K562 (cell line): ENCODE results near the gene CYB5D1. TPM values are rescaled to one million over a fixed set of nuclear protein-coding genes. Genes with fewer than 3 reads are reported as not detected.

Experiments
- DACH1 ChIP-seq: fragments of 450-650 bp; IDR thresholded peaks from 2 replicates; pipeline ENCODE4 v1.6.1; 2018; ENCODE audit not compliant: partially characterized antibody
- DPF2 ChIP-seq: fragments of 450-650 bp; IDR thresholded peaks from 2 replicates; pipeline ENCODE4 v1.6.1; 2016
- GTF2E2 ChIP-seq: fragments of 200-800 bp; sonication (Bioruptor generic); IDR thresholded peaks from 2 replicates; pipeline ENCODE4 v1.6.1; 2016; ENCODE audit warnings: missing genetic modification characterization, missing compliant biosample characterization
- HDGF ChIP-seq: fragments of 450-650 bp; IDR thresholded peaks from 2 replicates; pipeline ENCODE4 v1.6.1; 2016
- HINFP ChIP-seq: fragments of 450-650 bp; conservative IDR thresholded peaks from 2 replicates; pipeline ENCODE4 v1.6.1; 2016; ENCODE audit warnings: missing genetic modification characterization, low read depth, mild to moderate bottlenecking, control low read depth, missing compliant biosample characterization
- LCOR ChIP-seq: sonication (generic); formaldehyde crosslinking; IDR thresholded peaks from 2 replicates; pipeline ENCODE4 v1.8.0; 2022; ENCODE audit warnings: mild to moderate bottlenecking, missing genetic modification reagents
- MEIS2 ChIP-seq: fragments of 450-650 bp; IDR thresholded peaks from 2 replicates; pipeline ENCODE4 v1.6.1; 2014; ENCODE audit warnings: mild to moderate bottlenecking; ENCODE audit not compliant: partially characterized antibody
- NFATC3 ChIP-seq: fragments of 450-650 bp; IDR thresholded peaks from 2 replicates; pipeline ENCODE4 v1.6.1; 2017; ENCODE audit warnings: mild to moderate bottlenecking
- NFRKB ChIP-seq: fragments of 450-650 bp; IDR thresholded peaks from 2 replicates; pipeline ENCODE4 v1.6.1; 2016; ENCODE audit warnings: low read depth
- PKNOX1 ChIP-seq: fragments of 450-650 bp; IDR thresholded peaks from 2 replicates; pipeline ENCODE4 v1.6.1; 2016
- PML ChIP-seq: IDR thresholded peaks from 2 replicates; pipeline ENCODE4 v1.6.1; 2012; ENCODE audit warnings: low read length, inconsistent platforms
- RNF219 ChIP-seq: fragments of 250-450 bp; sonication (Bioruptor Pico); IDR thresholded peaks from 2 replicates; pipeline ENCODE4 v1.5.0; 2022; ENCODE audit warnings: mild to moderate bottlenecking
- SMAD1 ChIP-seq: fragments of 150-350 bp; IDR thresholded peaks from 2 replicates; pipeline ENCODE4 v1.6.1; 2014; ENCODE audit warnings: low read length, low read depth; ENCODE audit not compliant: partially characterized antibody
- SOX6 ChIP-seq: fragments of 450-650 bp; IDR thresholded peaks from 2 replicates; pipeline ENCODE4 v1.6.1; 2014; ENCODE audit warnings: mild to moderate bottlenecking
- TBP ChIP-seq: optimal IDR thresholded peaks from 2 replicates; pipeline ENCODE3; 2011; ENCODE audit warnings: low read depth, low read length, improper control_type of control experiment
- XRCC3 ChIP-seq: fragments of 450-650 bp; IDR thresholded peaks from 2 replicates; pipeline ENCODE4 v1.6.1; 2017; ENCODE audit warnings: mild to moderate bottlenecking, moderate library complexity
- ZNF217 ChIP-seq: sonication (generic); formaldehyde crosslinking; IDR thresholded peaks from 2 replicates; pipeline ENCODE4 v1.8.0; 2022; ENCODE audit warnings: mild to moderate bottlenecking, missing genetic modification reagents
- ZNF707 ChIP-seq: fragments of 250-450 bp; sonication (Bioruptor Pico); conservative IDR thresholded peaks from 2 replicates; pipeline ENCODE4 v1.8.0; 2022; ENCODE audit warnings: inconsistent platforms, mild to moderate bottlenecking, moderate library complexity
- ZNF76 ChIP-seq: fragments of 250-450 bp; sonication (Bioruptor Pico); IDR thresholded peaks from 2 replicates; pipeline ENCODE4 v1.4.0; 2020; ENCODE audit warnings: mild to moderate bottlenecking, moderate library complexity, borderline replicate concordance
- ZSCAN32 ChIP-seq: fragments of 450-650 bp; formaldehyde crosslinking; IDR thresholded peaks from 2 replicates; pipeline ENCODE4 v1.4.0; 2020; ENCODE audit warnings: mild to moderate bottlenecking, moderate library complexity
- polyA plus RNA-seq, 8 experiments: library from polyadenylated mRNA; depleted of rRNA in 4 of 8; stranded (reverse) in 5 of 8; unstranded in 3 of 8; fragments of >200 nt; fragmentation: Nextera tagmentation in 2 of 8; fragmentation: Illumina TruSeq in 1 of 8; extraction: Ambion mirVana in 2 of 8; extraction: Trizol in 1 of 8; gene quantifications; 2 replicates each; pipeline versions ENCODE4 v1.2.1 to v1.2.3, GENCODE V29; 2011 to 2014; ENCODE audit warnings: inconsistent platforms in 1 of 8, missing spikeins in 1 of 8
- total RNA-seq, 7 experiments: library from RNA; depleted of rRNA in 6 of 7; stranded (reverse); fragments of >200 nt in 6 of 7; fragmentation: Illumina TruSeq in 2 of 7; extraction: Trizol in 2 of 7; gene quantifications; 2 replicates each; pipeline versions ENCODE4 v1.2.1 to v1.2.3, GENCODE V29; 2011 to 2021; ENCODE audit warnings: low replicate concordance in 1 of 7
- TF ChIP-seq, protein P1 (sequence below): sonication (generic); formaldehyde crosslinking; IDR thresholded peaks from 2 replicates; pipeline ENCODE4 v1.8.1; 2023; ENCODE audit warnings: mild to moderate bottlenecking, missing genetic modification reagents

Gene CYB5D1
- total and polyA plus RNA-seq, 9 of the 15 experiments (the other 6 are each of a cell fraction or from before 2014, with no cell fraction given) = 2.4 to 7.9 (median 5.7) TPM

GRCh38 chr17:7887038-7887481 is 29.3 kb downstream of the CYB5D1 start (continued):
- TF ChIP-seq PML = no peak
- TF ChIP-seq DPF2 = no peak
- no peak for TF ChIP-seq ZNF707
- TF ChIP-seq ZSCAN32 (CRISPR knock-in tag) = no peak
- TF ChIP-seq TBP = peak; percentile 44
- TF ChIP-seq HINFP = no peak
- TF ChIP-seq GTF2E2 (tag) = peak; percentile 58; the same call in 1 of the 2 replicates
- TF ChIP-seq, protein P1, sequence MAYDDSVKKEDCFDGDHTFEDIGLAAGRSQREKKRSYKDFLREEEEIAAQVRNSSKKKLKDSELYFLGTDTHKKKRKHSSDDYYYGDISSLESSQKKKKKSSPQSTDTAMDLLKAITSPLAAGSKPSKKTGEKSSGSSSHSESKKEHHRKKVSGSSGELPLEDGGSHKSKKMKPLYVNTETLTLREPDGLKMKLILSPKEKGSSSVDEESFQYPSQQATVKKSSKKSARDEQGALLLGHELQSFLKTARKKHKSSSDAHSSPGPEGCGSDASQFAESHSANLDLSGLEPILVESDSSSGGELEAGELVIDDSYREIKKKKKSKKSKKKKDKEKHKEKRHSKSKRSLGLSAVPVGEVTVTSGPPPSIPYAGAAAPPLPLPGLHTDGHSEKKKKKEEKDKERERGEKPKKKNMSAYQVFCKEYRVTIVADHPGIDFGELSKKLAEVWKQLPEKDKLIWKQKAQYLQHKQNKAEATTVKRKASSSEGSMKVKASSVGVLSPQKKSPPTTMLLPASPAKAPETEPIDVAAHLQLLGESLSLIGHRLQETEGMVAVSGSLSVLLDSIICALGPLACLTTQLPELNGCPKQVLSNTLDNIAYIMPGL (CRISPR knock-in tag) = no peak
- TF ChIP-seq SMAD1 = no peak
- TF ChIP-seq XRCC3 = no peak
- no peak for TF ChIP-seq RNF219
- TF ChIP-seq PKNOX1 = no peak
- TF ChIP-seq DACH1 = no peak
- no peak for TF ChIP-seq HDGF
- TF ChIP-seq ZNF217 (CRISPR knock-in tag) = no peak
- no peak for TF ChIP-seq MEIS2
- TF ChIP-seq SOX6 = peak; percentile 62; the same call in 1 of the 2 replicates
- TF ChIP-seq NFATC3 = no peak
- TF ChIP-seq LCOR (CRISPR knock-in tag) = no peak
- no peak for TF ChIP-seq ZNF76 (CRISPR knock-in tag)
- TF ChIP-seq NFRKB = peak; percentile 44; the same call in 1 of the 2 replicates
